GM13977 (cell line): ENCODE results near the gene KLF14.
"Not testable (repeated sequence)": the region's sequence is repeated elsewhere in the genome, so short reads cannot be mapped to it uniquely, and the experiment has no call there.

Experiments
- DNase-seq: peaks from one replicate; pipeline ENCODE4 v3.0.0; 2012; ENCODE audit warnings: low spot score
- in situ Hi-C: fragments of 300-500 bp; cut with MboI; formaldehyde crosslinking; loops from one replicate; pipeline ENCODE4 v1.12.0; 2022; ENCODE audit warnings: low sequenced_read_pairs, low pct_unique_long_range_greater_than_20kb, mixed read lengths, inconsistent platforms; ENCODE audit not compliant: unreplicated experiment
- TF ChIP-seq, protein P1 (sequence below): IDR thresholded peaks from 2 replicates; pipeline ENCODE4 v1.5.1; 2012; ENCODE audit warnings: mild to moderate bottlenecking, control low read depth; ENCODE audit not compliant: insufficient read depth; ENCODE audit errors: extremely low read depth, missing control alignments

Gene KLF14

DNA sequence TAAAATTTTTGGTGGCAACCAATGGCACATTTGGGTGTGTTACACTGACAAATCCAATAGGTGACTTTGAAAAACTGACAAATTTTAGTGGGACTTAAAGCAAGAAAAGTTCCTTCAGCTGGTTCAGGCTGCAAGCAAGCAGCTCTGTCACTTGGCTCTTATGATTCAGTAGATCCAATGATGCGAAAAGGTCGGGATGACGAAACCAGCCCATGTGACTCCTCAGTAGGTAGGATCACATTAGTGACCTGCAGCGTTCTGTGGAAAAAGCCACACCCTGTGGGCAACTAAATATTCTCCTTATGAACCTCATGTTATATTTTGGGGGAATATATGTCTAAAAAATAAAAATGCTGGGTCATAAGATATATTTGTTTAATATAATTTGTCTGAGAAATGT lies 34.3 kb downstream of the KLF14 start:
- DNase-seq = no peak
- TF ChIP-seq, protein P1, sequence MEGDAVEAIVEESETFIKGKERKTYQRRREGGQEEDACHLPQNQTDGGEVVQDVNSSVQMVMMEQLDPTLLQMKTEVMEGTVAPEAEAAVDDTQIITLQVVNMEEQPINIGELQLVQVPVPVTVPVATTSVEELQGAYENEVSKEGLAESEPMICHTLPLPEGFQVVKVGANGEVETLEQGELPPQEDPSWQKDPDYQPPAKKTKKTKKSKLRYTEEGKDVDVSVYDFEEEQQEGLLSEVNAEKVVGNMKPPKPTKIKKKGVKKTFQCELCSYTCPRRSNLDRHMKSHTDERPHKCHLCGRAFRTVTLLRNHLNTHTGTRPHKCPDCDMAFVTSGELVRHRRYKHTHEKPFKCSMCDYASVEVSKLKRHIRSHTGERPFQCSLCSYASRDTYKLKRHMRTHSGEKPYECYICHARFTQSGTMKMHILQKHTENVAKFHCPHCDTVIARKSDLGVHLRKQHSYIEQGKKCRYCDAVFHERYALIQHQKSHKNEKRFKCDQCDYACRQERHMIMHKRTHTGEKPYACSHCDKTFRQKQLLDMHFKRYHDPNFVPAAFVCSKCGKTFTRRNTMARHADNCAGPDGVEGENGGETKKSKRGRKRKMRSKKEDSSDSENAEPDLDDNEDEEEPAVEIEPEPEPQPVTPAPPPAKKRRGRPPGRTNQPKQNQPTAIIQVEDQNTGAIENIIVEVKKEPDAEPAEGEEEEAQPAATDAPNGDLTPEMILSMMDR = no peak

DNA sequence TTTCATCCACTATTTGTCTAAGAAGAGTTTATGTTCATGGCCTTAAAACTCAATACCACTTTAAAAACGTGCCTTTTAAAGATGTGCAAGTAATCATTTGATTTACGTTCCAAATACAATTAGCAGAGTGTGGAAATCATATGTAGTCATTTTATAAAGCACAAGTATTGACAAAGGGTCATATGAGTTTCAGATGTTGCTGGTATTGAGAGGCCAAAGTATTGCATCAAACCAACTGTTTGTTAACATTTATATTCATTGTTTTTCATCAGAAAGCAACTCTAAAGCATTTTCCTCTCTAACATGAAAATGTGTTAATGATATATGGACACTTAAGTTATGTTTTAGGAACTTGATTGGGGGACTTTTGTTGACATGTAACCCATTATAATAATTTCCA lies 36.2 kb downstream of the KLF14 start:
- no peak for DNase-seq
- TF ChIP-seq, protein P1 = no peak
- in situ Hi-C loops = no loop called here

More for the DNA sequence above, 34.3 kb downstream of the KLF14 start:
- in situ Hi-C loops = no loop called here

DNA sequence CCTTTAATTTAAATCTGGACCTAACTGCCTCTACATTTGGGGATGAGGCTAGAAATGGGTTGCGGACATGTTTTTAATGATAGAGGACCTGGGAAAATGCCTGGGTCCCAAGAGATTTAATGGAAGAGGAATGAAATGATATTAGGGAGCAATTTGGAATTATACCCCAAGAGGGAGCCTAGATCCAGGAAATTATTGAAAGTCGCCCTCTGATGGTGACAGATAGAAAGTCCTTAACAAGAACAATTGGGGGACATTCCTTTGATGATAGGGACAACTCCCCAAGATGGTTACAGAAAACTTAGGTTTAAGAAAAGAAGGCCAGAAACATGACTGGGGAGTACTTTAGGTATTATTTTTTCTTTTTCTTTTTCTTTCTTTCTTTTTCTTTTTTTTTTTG lies 38.2 kb downstream of the KLF14 start:
- TF ChIP-seq, protein P1 = peak; percentile 58
- peak; percentile 37 for DNase-seq
- in situ Hi-C loops = no loop called here

DNA sequence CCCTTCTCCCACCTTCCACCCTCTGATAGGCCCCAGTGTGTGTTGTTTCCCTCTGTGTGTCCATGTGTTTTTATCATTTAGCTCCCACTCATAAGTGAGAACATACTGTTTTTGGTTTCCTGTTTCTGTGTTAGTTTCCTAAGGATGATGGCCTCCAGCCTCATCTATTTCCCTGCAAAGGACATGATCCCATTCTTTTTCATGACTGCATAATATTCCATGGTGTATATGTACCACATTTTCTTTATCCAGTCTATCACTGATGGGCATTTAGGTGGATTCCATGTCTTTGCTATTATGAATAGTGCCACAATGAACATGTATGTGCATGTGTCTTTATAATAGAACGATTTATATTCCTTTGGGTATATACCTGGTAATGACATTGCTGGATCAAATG lies 41.6 kb downstream of the KLF14 start:
- in situ Hi-C loops, DNase-seq: not testable (repeated sequence)

DNA sequence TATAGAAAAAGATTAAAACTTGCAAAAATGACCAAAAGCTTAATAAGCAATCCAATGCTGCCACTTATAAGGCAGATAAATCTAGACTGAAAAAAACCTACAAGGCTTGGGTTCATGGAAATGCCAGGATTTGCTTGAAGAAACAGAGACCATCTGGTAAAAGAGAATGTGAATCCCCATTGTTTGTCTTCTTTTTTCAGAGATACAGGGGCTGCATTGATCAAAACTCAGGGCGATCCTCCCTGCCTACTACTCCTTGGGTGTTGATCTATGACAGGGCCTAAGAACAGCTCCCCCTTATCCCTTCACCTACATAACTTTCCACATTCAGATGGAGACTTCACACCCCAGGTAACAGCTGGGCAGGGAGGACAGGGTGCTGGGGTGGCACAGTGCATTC lies 44.3 kb downstream of the KLF14 start:
- DNase-seq = no peak
- in situ Hi-C loops = no loop called here
- TF ChIP-seq, protein P1 = no peak

DNA sequence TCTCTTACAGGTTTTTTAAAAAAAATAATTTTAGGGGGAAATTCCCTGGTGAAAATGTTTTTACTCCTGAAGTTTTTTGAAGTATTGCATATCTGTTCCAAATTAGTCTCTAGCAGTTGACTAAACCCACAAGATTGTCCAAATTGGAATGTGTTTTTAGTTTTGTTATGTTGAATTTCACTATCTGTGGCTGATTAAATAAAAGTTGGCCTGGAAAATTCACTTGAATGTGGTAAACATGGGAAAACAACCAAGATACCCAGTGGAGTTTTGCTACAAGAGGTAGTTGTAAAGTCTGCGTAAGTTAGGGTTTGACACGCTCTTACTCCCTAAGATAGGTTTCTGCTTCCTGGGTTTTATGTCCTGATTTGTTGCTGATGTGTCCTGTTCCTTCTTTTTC lies 51.0 kb downstream of the KLF14 start:
- TF ChIP-seq, protein P1 = no peak
- in situ Hi-C loops = no loop called here
- no peak for DNase-seq
